Adrenal gland (tissue), 12 donors: ENCODE measurements around the gene TRMT11. TPM values are rescaled to one million over a fixed set of nuclear protein-coding genes. Genes with fewer than 3 reads are reported as not detected.

Source experiments
- DNase-seq, 7 donors: peaks; one replicate each; pipeline ENCODE4 v3.0.0-alpha.2; 2019 to 2020
- H3K27ac ChIP-seq, 5 donors: fragments of 200-600 bp; sonication (generic) in 4 of 5; 1 replicate in 3 of 5; 2 replicates in 2 of 5; pipeline versions ENCODE4 v1.5.1 to v1.8.0; 2016 to 2020; ENCODE audit warnings: mild to moderate bottlenecking in 1 of 5
- H3K27me3 ChIP-seq: fragments of 200-600 bp; 2 replicates; pipeline ENCODE4 v1.8.0; 2021
- H3K36me3 ChIP-seq, 2 donors: fragments of 200-600 bp; replicated peaks in 1 of 2; 1 replicate in 1 of 2; 2 replicates in 1 of 2; pipeline versions ENCODE4 v1.5.1 to v1.8.0; 2018 to 2022
- H3K4me1 ChIP-seq, 2 donors: fragments of 200-600 bp; replicated peaks in 1 of 2; 1 replicate in 1 of 2; 2 replicates in 1 of 2; pipeline versions ENCODE4 v1.5.1 to v1.8.0; 2018 to 2021
- H3K4me3 ChIP-seq, 4 donors: fragments of 200-600 bp; sonication (generic) in 3 of 4; one replicate each; pipeline ENCODE4 v1.5.1; 2016 to 2018
- H3K9me3 ChIP-seq, 3 donors: fragments of 200-600 bp; sonication (generic) in 1 of 3; replicated peaks in 1 of 3; 1 replicate in 2 of 3; 2 replicates in 1 of 3; pipeline versions ENCODE4 v1.5.1 to v1.8.0; 2016 to 2021
- CTCF ChIP-seq, 6 experiments: fragments of 450-650 bp in 4 of 6; fragments of 200-600 bp in 2 of 6; sonication (generic) in 1 of 6; IDR thresholded peaks; 1 replicate in 5 of 6; 2 replicates in 1 of 6; pipeline versions ENCODE4 v1.5.1 to v1.8.0; 2016 to 2021; ENCODE audit warnings: antibody characterized with exemption in 6 of 6, mild to moderate bottlenecking in 2 of 6, moderate library complexity in 1 of 6
- POLR2A ChIP-seq, 2 donors: fragments of 450-650 bp; IDR thresholded peaks; one replicate each; pipeline ENCODE4 v1.6.1; 2017; ENCODE audit warnings: antibody characterized with exemption in 2 of 2, mild to moderate bottlenecking in 2 of 2, moderate library complexity in 1 of 2
- WGBS, 4 donors: extraction: QIAGEN DNeasy Blood & Tissue Kit in 2 of 4; methylation state at CpG; one replicate each; pipeline versions ENCODE4 v1.1.5 to v1.1.7; 2013 to 2017; 5-methylcytosine and 5-hydroxymethylcytosine counted together
- intact Hi-C, 2 donors: fragments of 100-400 bp; cut with DNase I; formaldehyde crosslinking; loops; one replicate each; pipeline versions ENCODE4 v1.14.1 to v1.15.0; 2022 to 2023
- polyA plus RNA-seq, 3 donors: library from polyadenylated mRNA; stranded (reverse); fragments of 200-250 nt in 2 of 3; fragments of 350-450 nt in 1 of 3; fragmentation: Illumina TruSeq in 1 of 3; extraction: RNeasy Lipid Tissue Mini Kit (QIAGEN cat#74804) in 1 of 3; gene quantifications; one replicate each; pipeline ENCODE4 v1.2.3, GENCODE V29; 2013 to 2014
- total RNA-seq, 9 donors: library from RNA; depleted of rRNA in 4 of 9; stranded (reverse); fragments of >200 nt in 4 of 9; fragments of 120-200 nt in 1 of 9; fragmentation: NEBNext Ultra II Directional in 1 of 9; extraction: Animal tissue kit (Norgen Biotek cat#: 25700) in 1 of 9; gene quantifications; one replicate each; pipeline versions ENCODE4 v1.1.0 to v1.2.4, GENCODE V29; 2013 to 2023
- donor health status: healthy with polysubstance abuse.
- donor health status: Bipolar disorder and iron deficiency.
- donor health status: DM: yes; HTN: yes; CAD: no.
- donor health status: DM: no; HTN: no; CAD: no.
- donor health status: DM: no; HTN: no; CAD: no.
- donor health status: DM: yes; HTN: yes; CAD: no.

Gene TRMT11
- total and polyA plus RNA-seq, 12 donors = 9.7 to 29.9 (median 17.9) TPM

- no peaks in the 10 kb centered on the region for H3K9me3 ChIP-seq
- intact Hi-C loops = no loop called here
- no peaks in the 10 kb centered on the region for H3K4me1 ChIP-seq
- TF ChIP-seq CTCF (IDR thresholded peaks at IDR 0.05) (no peak), POLR2A (IDR thresholded peaks at IDR 0.05) (no peak)
- peaks cover 0 to 22% of the 10 kb centered on the region in 2 donors for H3K36me3 ChIP-seq
- DNase-seq = no peak
- no peaks in the 10 kb centered on the region for H3K27me3 ChIP-seq
- H3K4me3 ChIP-seq = no peak overlapping the region
- H3K27ac ChIP-seq = no peak overlapping the region
Observed at GRCh38 chr6:126007800-126008199, 21.5 kb downstream of the TRMT11 start.

- Histone ChIP-seq H3K4me1 (no peaks in the 10 kb centered on the region), H3K27ac (no peak overlapping the region), H3K9me3 (no peaks in the 10 kb centered on the region), H3K27me3 (no peaks in the 10 kb centered on the region), H3K4me3 (no peak overlapping the region), H3K36me3 (peaks cover 0 to 24% of the 10 kb centered on the region in 2 donors)
- intact Hi-C loops = no loop called here
- WGBS, 4 donors = 63 to 68% (median 67%) methylated on average over 4 of the region's 4 CpGs
- DNase-seq = no peak
- TF ChIP-seq POLR2A (IDR thresholded peaks at IDR 0.05) (no peak), CTCF (IDR thresholded peaks at IDR 0.05) (no peak)
Observed at GRCh38 chr6:126010040-126010439, 23.7 kb downstream of the TRMT11 start.

- Histone ChIP-seq H3K27ac (no peak overlapping the region), H3K4me1 (no peaks in the 10 kb centered on the region), H3K36me3 (peaks cover 0 to 29% of the 10 kb centered on the region in 2 donors), H3K9me3 (no peaks in the 10 kb centered on the region), H3K4me3 (no peak overlapping the region), H3K27me3 (no peaks in the 10 kb centered on the region)
- intact Hi-C loops = no loop called here
- no peak for TF ChIP-seq CTCF (IDR thresholded peaks at IDR 0.05)
- TF ChIP-seq POLR2A (IDR thresholded peaks at IDR 0.05) = no peak
- WGBS, 4 donors = 40 to 56% (median 42%) methylated on average over 1 of the region's 1 CpG
- no peak for DNase-seq
Observed at GRCh38 chr6:126015863-126016262, 29.5 kb downstream of the TRMT11 start.

GRCh38 chr6:126016591-126016990, 30.3 kb downstream of the TRMT11 start:
- Histone ChIP-seq H3K36me3 (peaks cover 0 to 29% of the 10 kb centered on the region in 2 donors), H3K27ac (no peak overlapping the region)
- no peak for TF ChIP-seq POLR2A (IDR thresholded peaks at IDR 0.05)
- no peak for TF ChIP-seq CTCF (IDR thresholded peaks at IDR 0.05)

More at GRCh38 chr6:126016591-126016990, 30.3 kb downstream of the TRMT11 start:
- Histone ChIP-seq H3K9me3 (no peaks in the 10 kb centered on the region), H3K4me1 (no peaks in the 10 kb centered on the region), H3K27me3 (no peaks in the 10 kb centered on the region), H3K4me3 (no peak overlapping the region)
- 83 to 88% (median 86%) methylated on average over 2 of the region's 2 CpGs for whole genome bisulfite sequencing, 4 donors
- intact Hi-C loops = no loop called here
- no peak for DNase-seq
